SH-SY5Y (cell line): Measurements from ENCODE around the gene CHN1.

Source experiments
- GATA2 ChIP-seq: IDR thresholded peaks from 2 replicates; pipeline ENCODE4 v1.6.1; 2011; ENCODE audit warnings: mild to moderate bottlenecking, low read depth, low read length
- GATA3 ChIP-seq: IDR thresholded peaks from 2 replicates; pipeline ENCODE4 v1.6.1; 2011; ENCODE audit warnings: low read depth, mild to moderate bottlenecking, low read length, moderate library complexity

- no peak for TF ChIP-seq GATA2
- TF ChIP-seq GATA3: no peak
Observed at GRCh38 chr2:174787487-174788205, 217.5 kb downstream of the CHN1 start.
